Osteoblast (primary cell): Measurements from ENCODE around the gene MSH3. TPM values are rescaled to one million over a fixed set of nuclear protein-coding genes. Genes with fewer than 3 reads are reported as not detected.
"Not testable (repeated sequence)": the region's sequence is repeated elsewhere in the genome, so short reads cannot be mapped to it uniquely, and the experiment has no call there.

Experiments
- DNase-seq: peaks from one replicate; pipeline ENCODE4 v3.0.0; 2011; ENCODE audit warnings: low spot score, mixed read lengths; ENCODE audit not compliant: insufficient read length; ENCODE audit errors: missing footprints
- H2AFZ ChIP-seq: 2 replicates; pipeline ENCODE4 v1.6.0; 2011; ENCODE audit warnings: mild to moderate bottlenecking, low read length
- H3K27ac ChIP-seq: 2 replicates; pipeline ENCODE4 v1.5.1; 2011; ENCODE audit warnings: mild to moderate bottlenecking, low read depth, low read length, moderate library complexity
- H3K27me3 ChIP-seq: 2 replicates; pipeline ENCODE4 v1.6.0; 2012; ENCODE audit warnings: mild to moderate bottlenecking, control low read depth, inconsistent platforms, low read length, moderate library complexity; ENCODE audit not compliant: insufficient read depth
- H3K36me3 ChIP-seq: 2 replicates; pipeline ENCODE4 v1.5.1; 2011; ENCODE audit warnings: mild to moderate bottlenecking, low read length, control low read depth, moderate library complexity; ENCODE audit not compliant: insufficient read depth
- H3K4me1 ChIP-seq: 2 replicates; pipeline ENCODE4 v1.5.1; 2011; ENCODE audit warnings: mild to moderate bottlenecking, low read length, control low read depth, moderate library complexity; ENCODE audit not compliant: insufficient read depth
- H3K4me2 ChIP-seq: 2 replicates; pipeline ENCODE4 v1.6.0; 2011; ENCODE audit warnings: mild to moderate bottlenecking, low read length; ENCODE audit not compliant: insufficient read depth
- H3K4me3 ChIP-seq: fragments of 200-600 bp; sonication (generic); 3 replicates; pipeline ENCODE4 v1.5.1; 2012; ENCODE audit warnings: mild to moderate bottlenecking, low read length, inconsistent platforms; ENCODE audit not compliant: insufficient read depth
- H3K79me2 ChIP-seq: 2 replicates; pipeline ENCODE4 v1.6.0; 2012; ENCODE audit warnings: mild to moderate bottlenecking, low read length, control low read depth, inconsistent platforms; ENCODE audit not compliant: insufficient read depth
- H3K9me3 ChIP-seq: 2 replicates; pipeline ENCODE4 v1.5.1; 2011; ENCODE audit warnings: low read depth, low read length, control low read depth
- H4K20me1 ChIP-seq: 2 replicates; pipeline ENCODE4 v1.6.0; 2012; ENCODE audit warnings: mild to moderate bottlenecking, low read length, control low read depth; ENCODE audit not compliant: insufficient read depth
- CTCF ChIP-seq: IDR thresholded peaks from 2 replicates; pipeline ENCODE4 v1.5.1; 2011; ENCODE audit warnings: mild to moderate bottlenecking, low read depth, low read length, moderate library complexity; ENCODE audit errors: extremely low read depth
- total RNA-seq: library from RNA; depleted of rRNA; stranded (reverse); fragments of >200 nt; gene quantifications from 2 replicates; pipeline ENCODE4 v1.2.3, GENCODE V29; 2012

The MSH3 gene
- total RNA-seq, 1 donor = 21.7 TPM

- Histone ChIP-seq H3K4me3 (no peak overlapping the region), H4K20me1 (no peaks in the 10 kb centered on the region), H3K4me1 (no peaks in the 10 kb centered on the region), H3K27me3 (no peaks in the 10 kb centered on the region), H3K27ac (no peak overlapping the region), H3K4me2 (no peak overlapping the region), H3K79me2 (no peaks in the 10 kb centered on the region), H3K9me3 (no peaks in the 10 kb centered on the region), H3K36me3 (no peaks in the 10 kb centered on the region), H2AFZ (no peak overlapping the region)
- no peak for DNase-seq
- TF ChIP-seq CTCF = no peak
These were observed 156.0 kb downstream of the MSH3 start for GRCh38 chr5:80810425-80810824.

GRCh38 chr5:80816590-80816989, 162.1 kb downstream of the MSH3 start:
- Histone ChIP-seq H3K79me2 (no peaks in the 10 kb centered on the region), H3K36me3 (no peaks in the 10 kb centered on the region), H2AFZ (no peak overlapping the region), H3K9me3 (no peaks in the 10 kb centered on the region), H3K4me1 (no peaks in the 10 kb centered on the region), H3K27me3 (no peaks in the 10 kb centered on the region), H3K4me3 (no peak overlapping the region), H3K27ac (no peak overlapping the region), H4K20me1 (no peaks in the 10 kb centered on the region), H3K4me2 (no peak overlapping the region)
- no peak for DNase-seq
- TF ChIP-seq CTCF = no peak

GRCh38 chr5:80820685-80821084, 166.2 kb downstream of the MSH3 start:
- Histone ChIP-seq H3K4me2 (no peak overlapping the region), H3K4me1 (no peaks in the 10 kb centered on the region), H3K9me3 (no peaks in the 10 kb centered on the region), H3K4me3 (no peak overlapping the region), H3K27me3 (no peaks in the 10 kb centered on the region), H4K20me1 (no peaks in the 10 kb centered on the region), H3K27ac (no peak overlapping the region), H3K36me3 (no peaks in the 10 kb centered on the region), H2AFZ (no peak overlapping the region), H3K79me2 (no peaks in the 10 kb centered on the region)
- TF ChIP-seq CTCF = no peak
- no peak for DNase-seq

GRCh38 chr5:80822640-80823039, 168.2 kb downstream of the MSH3 start:
- no peaks in the 10 kb centered on the region for H3K79me2 ChIP-seq
- DNase-seq = no peak
- H3K36me3 ChIP-seq = no peaks in the 10 kb centered on the region
- no peaks in the 10 kb centered on the region for H3K4me1 ChIP-seq
- H3K27me3 ChIP-seq = no peaks in the 10 kb centered on the region
- TF ChIP-seq CTCF = no peak
- H2AFZ ChIP-seq = no peak overlapping the region
- no peak overlapping the region for H3K4me3 ChIP-seq
- no peaks in the 10 kb centered on the region for H3K9me3 ChIP-seq
- no peak overlapping the region for H3K4me2 ChIP-seq
- H3K27ac ChIP-seq = no peak overlapping the region
- H4K20me1 ChIP-seq = no peaks in the 10 kb centered on the region

- not testable (repeated sequence) for H4K20me1 ChIP-seq, DNase-seq, H2AFZ ChIP-seq, H3K4me2 ChIP-seq, H3K9me3 ChIP-seq, H3K79me2 ChIP-seq, H3K27me3 ChIP-seq, H3K4me3 ChIP-seq, H3K4me1 ChIP-seq, H3K36me3 ChIP-seq, H3K27ac ChIP-seq
These were observed 169.7 kb downstream of the MSH3 start for GRCh38 chr5:80824159-80824558.
